ENCODE data around the gene MAP2. TPM values are rescaled to one million over a fixed set of nuclear protein-coding genes. Genes with fewer than 3 reads are reported as not detected.

MAP2 gene
- total and polyA plus RNA-seq, 2 donors (not counting 1 experiment from before 2014, with no cell fraction given), result 51.0 to 60.1 TPM

DNA sequence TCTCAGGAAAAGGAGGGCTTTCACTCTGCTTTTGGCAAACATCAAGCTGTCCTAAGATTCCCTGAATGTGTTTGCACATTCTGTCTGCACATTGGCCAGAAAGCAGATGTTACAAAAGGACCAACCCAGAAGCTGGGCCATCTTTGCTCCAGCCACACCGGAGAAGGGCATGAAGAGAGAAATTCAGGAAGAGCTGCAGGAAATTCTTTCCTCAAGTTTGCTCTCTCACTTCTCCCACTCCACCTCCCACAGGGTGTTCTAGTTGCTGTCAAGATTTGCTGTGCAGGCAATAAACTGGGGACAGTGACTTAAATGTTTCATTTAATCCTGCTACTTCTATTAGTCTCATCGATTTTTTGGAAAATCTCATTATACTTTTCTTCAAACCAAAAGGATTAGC, 210.1 kb downstream of the MAP2 start:
- TF ChIP-seq, protein P1, sequence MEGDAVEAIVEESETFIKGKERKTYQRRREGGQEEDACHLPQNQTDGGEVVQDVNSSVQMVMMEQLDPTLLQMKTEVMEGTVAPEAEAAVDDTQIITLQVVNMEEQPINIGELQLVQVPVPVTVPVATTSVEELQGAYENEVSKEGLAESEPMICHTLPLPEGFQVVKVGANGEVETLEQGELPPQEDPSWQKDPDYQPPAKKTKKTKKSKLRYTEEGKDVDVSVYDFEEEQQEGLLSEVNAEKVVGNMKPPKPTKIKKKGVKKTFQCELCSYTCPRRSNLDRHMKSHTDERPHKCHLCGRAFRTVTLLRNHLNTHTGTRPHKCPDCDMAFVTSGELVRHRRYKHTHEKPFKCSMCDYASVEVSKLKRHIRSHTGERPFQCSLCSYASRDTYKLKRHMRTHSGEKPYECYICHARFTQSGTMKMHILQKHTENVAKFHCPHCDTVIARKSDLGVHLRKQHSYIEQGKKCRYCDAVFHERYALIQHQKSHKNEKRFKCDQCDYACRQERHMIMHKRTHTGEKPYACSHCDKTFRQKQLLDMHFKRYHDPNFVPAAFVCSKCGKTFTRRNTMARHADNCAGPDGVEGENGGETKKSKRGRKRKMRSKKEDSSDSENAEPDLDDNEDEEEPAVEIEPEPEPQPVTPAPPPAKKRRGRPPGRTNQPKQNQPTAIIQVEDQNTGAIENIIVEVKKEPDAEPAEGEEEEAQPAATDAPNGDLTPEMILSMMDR (conservative IDR thresholded peaks at IDR 0.05 in 1 of 2, IDR thresholded peaks at IDR 0.05 in 1 of 2; ENCODE audit: low read depth in 1 of 2, low read length in 2 of 2), result no peak
- TF ChIP-seq EZH2 (IDR thresholded peaks at IDR 0.05; ENCODE audit: low read length, missing control alignments), result no peak
- no peak for DNase-seq (ENCODE audit: low read depth in 2 of 2)
- H3K4me3 ChIP-seq (replicated peaks in 1 of 4; ENCODE audit: control extremely low read depth in 1 of 4, insufficient read depth in 1 of 4, low read depth in 3 of 4, low read length in 4 of 4), result no peak overlapping the region

DNA sequence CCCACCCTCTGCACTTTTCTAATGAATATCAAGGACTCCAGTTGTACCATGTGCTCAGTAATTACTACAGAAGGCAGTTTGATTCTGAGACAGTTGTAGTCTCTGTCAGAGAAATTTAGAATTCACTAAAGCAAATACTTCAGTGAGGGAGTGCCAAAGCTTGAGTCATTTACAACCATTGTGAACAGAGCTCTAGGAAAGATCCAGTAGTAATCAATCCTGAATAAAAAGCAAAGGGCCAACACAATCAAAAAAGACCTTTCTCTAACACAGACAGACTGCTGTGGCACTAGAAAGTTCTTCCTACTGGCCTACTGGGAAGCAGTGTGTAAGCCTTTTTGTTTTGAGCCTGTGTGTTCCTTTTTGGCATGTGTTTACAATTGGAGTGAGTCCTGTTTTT, 212.2 kb downstream of the MAP2 start:
- Histone ChIP-seq H3K9me3 (ENCODE audit: control insufficient read depth, insufficient read depth, low read depth, low read length) (no peaks in the 10 kb centered on the region), H2AFZ (ENCODE audit: low read length) (no peak overlapping the region), H3K4me3 (replicated peaks in 1 of 4; ENCODE audit: control extremely low read depth in 1 of 4, insufficient read depth in 1 of 4, low read depth in 3 of 4, low read length in 4 of 4) (no peak overlapping the region), H3K36me3 (ENCODE audit: control insufficient read depth, insufficient read depth, low read length) (no peaks in the 10 kb centered on the region), H4K20me1 (ENCODE audit: control insufficient read depth, extremely low read depth, insufficient read depth, low read length) (no peaks in the 10 kb centered on the region), H3K4me1 (ENCODE audit: control insufficient read depth, extremely low read depth, insufficient read depth, low read length) (no peaks in the 10 kb centered on the region), H3K9ac (ENCODE audit: insufficient read depth, low read length) (no peak overlapping the region), H3K27ac (ENCODE audit: insufficient read depth, low read length) (no peak overlapping the region), H3K4me2 (ENCODE audit: extremely low read depth, insufficient read depth, low read length) (no peak overlapping the region), H3K79me2 (ENCODE audit: control insufficient read depth, insufficient read depth, low read length) (no peaks in the 10 kb centered on the region), H3K27me3 (ENCODE audit: control insufficient read depth, insufficient read depth, low read length) (no peaks in the 10 kb centered on the region)
- TF ChIP-seq, protein P1 (conservative IDR thresholded peaks at IDR 0.05 in 1 of 2, IDR thresholded peaks at IDR 0.05 in 1 of 2; ENCODE audit: low read depth in 1 of 2, low read length in 2 of 2), result no peak
- no peak for TF ChIP-seq EZH2 (IDR thresholded peaks at IDR 0.05; ENCODE audit: low read length, missing control alignments)
- peak in 1 of 2 donors; percentile 29 for DNase-seq (ENCODE audit: low read depth in 2 of 2)

More for the DNA sequence above, 210.1 kb downstream of the MAP2 start:
- Histone ChIP-seq H3K4me1 (ENCODE audit: control insufficient read depth, extremely low read depth, insufficient read depth, low read length) (no peaks in the 10 kb centered on the region), H3K4me2 (ENCODE audit: extremely low read depth, insufficient read depth, low read length) (no peak overlapping the region), H3K27ac (ENCODE audit: insufficient read depth, low read length) (no peak overlapping the region), H3K79me2 (ENCODE audit: control insufficient read depth, insufficient read depth, low read length) (no peaks in the 10 kb centered on the region), H2AFZ (ENCODE audit: low read length) (no peak overlapping the region), H3K9ac (ENCODE audit: insufficient read depth, low read length) (no peak overlapping the region), H4K20me1 (ENCODE audit: control insufficient read depth, extremely low read depth, insufficient read depth, low read length) (no peaks in the 10 kb centered on the region), H3K36me3 (ENCODE audit: control insufficient read depth, insufficient read depth, low read length) (no peaks in the 10 kb centered on the region), H3K9me3 (ENCODE audit: control insufficient read depth, insufficient read depth, low read depth, low read length) (no peaks in the 10 kb centered on the region), H3K27me3 (ENCODE audit: control insufficient read depth, insufficient read depth, low read length) (no peaks in the 10 kb centered on the region)

DNA sequence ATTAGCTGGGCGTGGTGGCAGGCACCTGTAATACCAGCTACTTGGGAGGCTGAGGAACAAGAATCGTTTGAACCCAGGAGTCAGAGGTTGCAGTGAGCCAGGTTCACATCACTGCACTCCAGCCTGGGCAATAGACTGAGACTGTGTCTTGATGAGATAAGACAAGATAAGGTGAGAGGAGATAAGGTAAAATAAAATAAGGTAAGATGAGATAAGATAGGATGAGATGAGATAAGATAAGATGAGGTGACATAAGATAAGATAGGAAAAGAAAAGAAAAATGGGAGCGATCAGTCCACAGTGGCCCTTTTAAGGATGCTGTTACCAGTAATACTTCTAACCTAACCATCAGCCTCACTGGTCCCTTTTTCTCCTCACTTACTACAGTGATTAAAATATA, 213.4 kb downstream of the MAP2 start:
- Histone ChIP-seq H3K79me2 (ENCODE audit: control insufficient read depth, insufficient read depth, low read length) (no peaks in the 10 kb centered on the region), H3K27ac (ENCODE audit: insufficient read depth, low read length) (no peak overlapping the region), H2AFZ (ENCODE audit: low read length) (no peak overlapping the region), H3K4me3 (replicated peaks in 1 of 4; ENCODE audit: control extremely low read depth in 1 of 4, insufficient read depth in 1 of 4, low read depth in 3 of 4, low read length in 4 of 4) (no peak overlapping the region), H3K4me1 (ENCODE audit: control insufficient read depth, extremely low read depth, insufficient read depth, low read length) (no peaks in the 10 kb centered on the region), H3K4me2 (ENCODE audit: extremely low read depth, insufficient read depth, low read length) (no peak overlapping the region), H4K20me1 (ENCODE audit: control insufficient read depth, extremely low read depth, insufficient read depth, low read length) (no peaks in the 10 kb centered on the region), H3K36me3 (ENCODE audit: control insufficient read depth, insufficient read depth, low read length) (no peaks in the 10 kb centered on the region), H3K9me3 (ENCODE audit: control insufficient read depth, insufficient read depth, low read depth, low read length) (no peaks in the 10 kb centered on the region), H3K9ac (ENCODE audit: insufficient read depth, low read length) (no peak overlapping the region), H3K27me3 (ENCODE audit: control insufficient read depth, insufficient read depth, low read length) (no peaks in the 10 kb centered on the region)
- TF ChIP-seq, protein P1 (conservative IDR thresholded peaks at IDR 0.05 in 1 of 2, IDR thresholded peaks at IDR 0.05 in 1 of 2; ENCODE audit: low read depth in 1 of 2, low read length in 2 of 2), result no peak
- no peak for TF ChIP-seq EZH2 (IDR thresholded peaks at IDR 0.05; ENCODE audit: low read length, missing control alignments)
- DNase-seq (ENCODE audit: low read depth in 2 of 2), result no peak
